HG03159 (cell line): ENCODE measurements around the gene FZD1.

Experiments used
- ATAC-seq: cut with Tn5 transposase; IDR thresholded peaks from one replicate; pipeline ENCODE4 v1.9.1; 2021; ENCODE audit warnings: mild to moderate bottlenecking, moderate library complexity; ENCODE audit not compliant: unreplicated experiment

The FZD1 gene

DNA sequence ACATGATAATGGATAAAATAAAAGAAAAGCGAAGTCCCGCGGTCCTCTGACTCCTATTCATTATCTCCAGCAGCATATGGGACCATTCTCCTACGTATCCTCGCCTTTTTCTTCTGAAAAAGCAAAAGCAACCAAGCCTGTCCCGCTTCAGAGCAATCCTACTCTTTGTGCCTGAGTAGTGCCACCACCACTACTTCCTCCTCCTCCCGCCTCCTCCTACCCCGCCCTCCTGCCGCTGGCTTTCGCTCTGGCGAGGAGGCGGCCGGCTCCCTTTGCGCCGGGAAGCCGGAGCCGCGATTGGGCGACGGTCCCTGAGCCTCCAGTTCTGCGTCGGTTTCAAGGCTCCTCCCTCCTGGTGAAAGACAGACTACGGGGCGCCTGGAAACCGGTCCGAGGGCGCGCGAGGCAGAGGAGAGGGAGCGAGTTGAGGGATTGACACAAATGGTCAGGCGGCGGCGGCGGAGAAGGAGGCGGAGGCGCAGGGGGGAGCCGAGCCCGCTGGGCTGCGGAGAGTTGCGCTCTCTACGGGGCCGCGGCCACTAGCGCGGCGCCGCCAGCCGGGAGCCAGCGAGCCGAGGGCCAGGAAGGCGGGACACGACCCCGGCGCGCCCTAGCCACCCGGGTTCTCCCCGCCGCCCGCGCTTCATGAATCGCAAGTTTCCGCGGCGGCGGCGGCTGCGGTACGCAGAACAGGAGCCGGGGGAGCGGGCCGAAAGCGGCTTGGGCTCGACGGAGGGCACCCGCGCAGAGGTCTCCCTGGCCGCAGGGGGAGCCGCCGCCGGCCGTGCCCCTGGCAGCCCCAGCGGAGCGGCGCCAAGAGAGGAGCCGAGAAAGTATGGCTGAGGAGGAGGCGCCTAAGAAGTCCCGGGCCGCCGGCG, at the start of gene FZD1:
Gene FZD1 (plus strand): TSS at position 388 of the 878 bp plus-strand sequence. CDS start 448 bp downstream, at position 836.
- ATAC-seq: peak; percentile 92

DNA sequence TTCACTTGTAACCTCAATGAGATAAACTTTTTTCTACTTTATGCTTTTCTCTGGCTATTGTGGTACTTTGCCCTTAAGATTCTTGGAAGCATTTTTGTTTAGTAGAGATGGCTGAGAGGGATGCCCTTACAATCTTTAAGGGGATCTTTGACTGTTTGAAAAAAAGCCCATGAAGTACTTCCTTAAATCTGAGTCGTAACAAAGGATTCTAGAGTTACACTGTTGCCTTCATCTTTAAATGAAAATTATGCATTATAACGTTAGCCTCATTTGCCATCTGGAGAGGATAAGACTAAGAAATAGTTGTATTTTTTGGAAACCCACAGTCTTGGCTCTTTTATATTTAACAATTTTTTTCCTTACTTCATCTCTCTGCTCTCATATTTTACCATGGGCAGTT, 37.8 kb upstream of the FZD1 start:
- no peak for ATAC-seq

DNA sequence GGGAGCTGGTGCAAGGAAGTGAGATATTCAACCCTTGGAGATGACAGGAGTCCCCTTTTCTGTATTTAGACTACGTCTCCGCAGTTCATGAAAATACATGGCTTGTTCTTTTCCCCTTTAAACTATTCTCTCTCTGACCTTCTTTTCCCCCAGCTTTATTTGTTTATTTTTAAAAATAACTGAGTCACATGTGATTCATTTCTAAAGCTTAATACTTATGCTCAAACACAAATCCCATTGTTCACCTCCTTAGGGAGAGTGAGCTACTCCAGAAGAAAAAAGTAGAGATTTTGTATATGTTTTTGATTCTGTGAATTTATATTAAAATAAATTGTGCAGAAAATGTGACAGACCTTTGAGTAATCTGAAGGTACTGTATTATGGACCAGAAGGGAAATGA, 35.9 kb upstream of the FZD1 start:
- no peak for ATAC-seq

- ATAC-seq: no peak
Observed at GRCh38 chr7:91228927-91229558, 35.2 kb upstream of the FZD1 start.

GRCh38 chr7:91230100-91230499, 34.1 kb upstream of the FZD1 start:
- no peak for ATAC-seq

GRCh38 chr7:91230503-91230902, 33.7 kb upstream of the FZD1 start:
- no peak for ATAC-seq

DNA sequence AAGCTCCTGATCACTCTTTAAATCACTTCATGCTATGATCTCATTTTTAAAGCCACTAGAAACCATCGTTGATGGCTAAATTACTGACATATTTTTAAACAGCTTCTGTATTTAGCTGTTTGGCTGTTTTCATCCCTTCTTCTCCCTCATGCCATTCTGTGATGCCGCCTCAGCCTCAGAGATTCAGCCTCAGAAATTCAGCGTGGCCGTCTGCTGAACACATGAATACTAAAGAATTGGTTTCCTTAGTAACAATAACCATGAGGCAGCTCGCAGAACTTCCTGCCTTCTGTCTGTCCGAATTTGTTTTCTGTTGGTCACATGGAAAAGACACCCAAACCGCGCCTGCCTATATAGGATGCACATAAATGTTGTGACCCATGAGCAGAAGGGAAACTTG, 31.0 kb upstream of the FZD1 start:
- ATAC-seq: no peak

- ATAC-seq: no peak
Observed at GRCh38 chr7:91235211-91235832, 28.9 kb upstream of the FZD1 start.

DNA sequence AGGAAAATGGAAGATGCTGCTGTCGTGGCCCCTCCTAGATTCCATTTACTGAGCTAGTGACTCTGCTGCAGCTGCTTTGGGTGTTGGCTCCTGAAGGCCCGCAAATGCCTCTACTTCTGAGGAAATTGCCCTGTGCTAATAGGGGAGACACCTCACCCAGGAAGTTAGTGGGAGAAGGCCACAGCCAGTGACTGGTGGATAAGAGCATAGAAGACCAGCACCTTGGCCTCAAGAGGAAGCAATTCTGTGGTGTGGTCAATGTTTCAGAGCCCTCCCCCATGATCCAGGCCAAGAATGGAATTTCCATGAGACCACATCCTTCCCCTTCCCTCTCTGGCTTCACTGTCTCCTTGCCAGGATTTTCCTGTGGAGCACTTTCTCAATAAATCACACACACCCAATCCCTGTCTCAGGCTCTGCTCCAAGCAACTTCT, 25.0 kb upstream of the FZD1 start:
- ATAC-seq: no peak

DNA sequence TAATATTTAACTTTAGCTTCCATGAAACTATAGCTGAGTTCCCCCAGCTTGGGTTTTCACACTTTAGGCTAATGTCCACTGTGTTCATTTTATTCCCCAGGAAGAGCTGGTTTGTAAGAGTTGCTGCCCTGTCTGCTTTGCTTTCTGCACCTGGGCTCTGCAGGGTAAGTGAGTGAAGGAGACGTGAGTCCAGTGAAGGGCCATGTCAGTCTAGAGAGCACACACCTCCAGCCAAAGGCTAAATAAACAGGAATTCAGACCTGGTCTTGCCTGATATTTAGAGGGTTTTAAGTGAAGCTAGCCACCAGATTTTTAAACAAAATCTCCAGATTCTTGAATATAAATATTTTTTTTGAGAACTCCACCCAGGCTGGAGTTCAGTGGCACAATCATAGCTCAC, 24.5 kb upstream of the FZD1 start:
- no peak for ATAC-seq

- ATAC-seq: no peak
Observed at GRCh38 chr7:91240376-91240941, 23.8 kb upstream of the FZD1 start.

DNA sequence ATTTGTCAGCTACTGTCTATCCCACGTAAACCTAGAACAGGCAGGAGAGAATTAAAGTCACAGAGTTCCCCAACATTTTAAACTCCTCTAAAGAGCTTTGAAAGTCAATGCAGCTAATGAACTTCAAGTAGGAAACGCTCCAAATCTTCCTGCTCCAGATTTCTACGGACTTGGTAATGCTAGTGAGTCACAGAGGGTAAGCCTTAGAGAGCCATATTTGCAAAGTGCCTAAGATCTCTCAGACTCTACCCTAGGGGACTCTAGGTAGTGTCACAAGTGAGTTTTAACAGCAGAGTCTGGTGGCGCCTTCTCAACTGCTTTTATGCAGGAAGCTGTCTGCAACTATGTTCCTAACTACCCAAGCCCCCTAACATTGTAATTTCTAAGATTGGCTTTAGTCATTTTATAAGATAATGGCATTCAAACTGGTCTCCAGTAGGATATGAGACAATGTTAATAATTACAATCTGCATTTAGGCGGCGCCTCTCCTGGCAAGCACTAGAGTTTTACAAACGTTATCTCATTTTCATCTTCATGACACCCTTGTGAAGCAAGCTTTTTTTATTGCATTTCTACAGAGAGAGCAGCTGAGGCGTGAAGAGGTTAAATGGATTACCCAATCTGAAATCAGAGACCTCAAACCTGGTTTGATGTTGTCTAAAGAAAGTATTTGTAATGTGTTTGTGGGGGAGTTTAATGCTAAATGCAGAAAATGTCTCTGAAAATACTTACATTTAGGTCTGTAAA, 22.0 kb upstream of the FZD1 start:
- ATAC-seq: no peak

DNA sequence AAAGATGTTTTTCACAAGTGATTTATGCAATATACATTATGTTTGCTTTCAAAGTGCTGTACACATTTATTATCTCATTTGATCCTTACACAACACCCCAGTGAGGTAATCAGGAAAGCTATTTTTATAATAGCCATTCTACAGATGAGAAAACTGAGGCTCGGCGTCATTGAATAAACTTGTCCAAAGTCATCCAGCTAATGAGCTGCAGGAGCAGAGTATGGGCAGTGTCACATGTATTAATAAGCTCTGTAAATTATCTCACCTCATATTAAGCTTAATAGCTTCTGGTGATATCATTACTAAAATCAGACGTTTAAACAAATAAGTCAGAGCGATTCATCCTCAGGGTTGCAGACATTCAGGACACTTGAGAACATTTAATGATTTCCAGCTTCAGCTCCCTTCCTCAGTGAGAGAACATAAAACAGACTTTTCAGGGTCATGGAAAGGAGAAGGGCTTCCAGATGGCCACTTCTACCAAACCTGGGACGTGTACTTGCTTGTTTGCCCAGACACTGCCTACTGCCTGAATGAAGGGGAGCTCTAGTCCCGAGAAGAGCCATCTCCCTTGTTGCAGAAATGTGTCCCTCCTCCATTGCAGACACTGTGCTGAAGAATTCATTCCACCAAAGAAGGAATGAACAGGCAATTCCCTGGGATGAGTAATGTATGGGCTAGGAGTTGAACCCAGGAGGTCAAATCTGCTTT, 20.5 kb upstream of the FZD1 start:
- no peak for ATAC-seq

DNA sequence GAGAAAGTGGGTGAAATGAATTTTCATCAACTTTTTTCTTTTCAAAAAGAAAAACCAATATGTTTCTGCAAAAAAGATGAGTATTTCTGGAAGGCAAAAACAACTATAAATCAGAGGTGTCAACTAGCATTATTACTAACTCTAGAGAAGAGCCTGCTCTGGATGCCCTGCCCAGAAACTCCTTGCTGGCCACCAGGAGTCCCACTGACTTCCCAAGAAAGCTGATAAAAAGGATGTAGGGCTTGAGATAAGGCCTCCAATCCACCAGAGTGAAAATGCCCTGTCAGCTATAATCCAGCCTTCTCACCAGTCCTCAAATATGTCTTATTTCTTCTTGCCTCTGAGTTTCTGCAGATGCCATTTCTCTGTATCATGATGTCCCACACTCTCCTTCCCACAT, 16.7 kb upstream of the FZD1 start:
- no peak for ATAC-seq

- no peak for ATAC-seq
Observed at GRCh38 chr7:91248996-91249395, 15.2 kb upstream of the FZD1 start.

DNA sequence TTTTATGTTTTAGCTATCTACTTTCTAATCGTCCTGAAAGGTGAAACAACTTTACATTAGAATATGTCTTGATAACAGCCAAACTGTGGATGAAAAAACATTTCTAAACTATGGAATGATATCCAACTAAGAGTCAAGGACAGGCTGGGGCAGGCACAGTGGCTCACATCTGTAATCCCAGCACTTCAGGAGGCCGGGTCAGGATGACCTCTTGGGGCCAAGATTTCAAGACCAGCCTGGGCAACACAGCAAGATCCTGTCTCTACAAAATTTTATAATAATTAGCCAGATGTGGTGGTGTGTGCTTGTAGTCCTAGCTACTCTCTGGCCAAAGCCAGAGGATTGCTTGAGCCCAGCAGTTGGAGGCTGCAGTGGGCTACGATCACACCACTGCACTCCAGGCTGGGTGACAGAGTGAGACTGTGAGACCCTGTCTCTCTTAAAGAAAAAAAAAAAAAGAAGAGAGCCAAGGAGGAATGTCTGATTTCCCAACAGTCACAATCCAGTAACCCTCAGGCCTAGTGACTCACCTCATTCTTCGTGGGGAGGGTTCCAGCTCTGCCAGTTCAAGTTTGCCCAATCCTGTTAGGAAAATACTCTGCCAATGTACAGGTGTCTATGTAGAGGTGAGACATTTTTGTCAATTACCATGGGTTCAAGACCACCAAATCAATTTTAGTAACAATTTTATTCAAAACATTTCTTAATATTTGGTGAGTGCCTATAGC, 14.6 kb upstream of the FZD1 start:
- no peak for ATAC-seq

GRCh38 chr7:91250706-91251105, 13.5 kb upstream of the FZD1 start:
- ATAC-seq: no peak

DNA sequence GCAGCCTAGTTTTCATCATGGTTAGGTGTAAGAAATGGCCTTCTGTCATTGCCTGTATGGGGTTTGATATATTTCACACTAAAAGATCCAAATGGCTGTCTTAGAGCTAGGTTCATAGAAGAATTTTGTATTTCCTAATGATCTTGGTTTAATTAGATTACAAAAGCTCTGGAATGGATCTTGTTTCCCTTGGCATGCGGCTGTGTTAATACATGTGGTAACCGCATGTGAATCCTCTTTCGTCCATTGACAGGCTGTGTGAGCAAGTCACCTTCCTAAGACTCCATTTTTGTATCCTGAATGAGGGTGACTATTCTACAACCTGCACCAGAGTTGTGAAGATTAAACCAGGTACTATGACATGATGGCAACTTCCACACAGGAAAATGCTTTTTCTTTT, 12.4 kb upstream of the FZD1 start:
- no peak for ATAC-seq

- no peak for ATAC-seq
Observed at GRCh38 chr7:91263384-91264045, 718 bp upstream of the FZD1 start.
